UCSD-AML1 (cell line): ENCODE data around the gene PCDH9.
"Not testable (repeated sequence)": the region's sequence is repeated elsewhere in the genome, so short reads cannot be mapped to it uniquely, and the experiment has no call there.

ENCODE experiments used
- DNase-seq: peaks from one replicate; lab custom pipeline; 2025; ENCODE audit not compliant: unreplicated experiment; lab: John Stamatoyannopoulos, UW

PCDH9 gene

GRCh38 chr13:66322936-66323335, 907.2 kb downstream of the PCDH9 start:
- DNase-seq = no peak

- no peak for DNase-seq
Measured at GRCh38 chr13:66322193-66322740, 907.9 kb downstream of the PCDH9 start.

- no peak for DNase-seq
Measured at GRCh38 chr13:66314911-66315310, 915.2 kb downstream of the PCDH9 start.

- no peak for DNase-seq
Measured at GRCh38 chr13:66313413-66313812, 916.7 kb downstream of the PCDH9 start.

GRCh38 chr13:66312312-66313087, 917.6 kb downstream of the PCDH9 start:
- no peak for DNase-seq

GRCh38 chr13:66305961-66306617, 924.0 kb downstream of the PCDH9 start:
- no peak for DNase-seq

GRCh38 chr13:66301482-66301881, 928.7 kb downstream of the PCDH9 start:
- no peak for DNase-seq

- no peak for DNase-seq
Measured at GRCh38 chr13:66301006-66301405, 929.1 kb downstream of the PCDH9 start.

- DNase-seq = no peak
Measured at GRCh38 chr13:66296875-66297274, 933.3 kb downstream of the PCDH9 start.

GRCh38 chr13:66296328-66296727, 933.8 kb downstream of the PCDH9 start:
- DNase-seq = no peak

- not testable (repeated sequence) for DNase-seq
Measured at GRCh38 chr13:66286806-66287205, 943.3 kb downstream of the PCDH9 start.

GRCh38 chr13:66275416-66275815, 954.7 kb downstream of the PCDH9 start:
- no peak for DNase-seq

- DNase-seq = no peak
Measured at GRCh38 chr13:66273011-66273410, 957.1 kb downstream of the PCDH9 start.

- no peak for DNase-seq
Measured at GRCh38 chr13:66266761-66267160, 963.4 kb downstream of the PCDH9 start.

- DNase-seq = no peak
Measured at GRCh38 chr13:66266348-66266747, 963.8 kb downstream of the PCDH9 start.

GRCh38 chr13:66265371-66265770, 964.8 kb downstream of the PCDH9 start:
- DNase-seq = no peak

- DNase-seq = no peak
Measured at GRCh38 chr13:66264971-66265370, 965.2 kb downstream of the PCDH9 start.

GRCh38 chr13:66262330-66262729, 967.8 kb downstream of the PCDH9 start:
- DNase-seq = no peak

GRCh38 chr13:66259426-66259825, 970.7 kb downstream of the PCDH9 start:
- not testable (repeated sequence) for DNase-seq
